GM12865 (cell line): ENCODE data around the gene TTLL5.

ENCODE experiments used
- DNase-seq: peaks from one replicate; pipeline ENCODE4 v3.0.0; 2010; ENCODE audit warnings: low read depth
- H3K4me3 ChIP-seq: 2 replicates; pipeline ENCODE4 v1.5.1; 2011; ENCODE audit warnings: mild to moderate bottlenecking, low read depth, low read length, control low read depth
- TF ChIP-seq, protein P1 (sequence below): IDR thresholded peaks from 2 replicates; pipeline ENCODE4 v1.5.1; 2011; ENCODE audit warnings: low read length, control low read depth, low read depth, inconsistent platforms; ENCODE audit not compliant: insufficient read depth; ENCODE audit errors: missing control alignments

Gene TTLL5

DNA sequence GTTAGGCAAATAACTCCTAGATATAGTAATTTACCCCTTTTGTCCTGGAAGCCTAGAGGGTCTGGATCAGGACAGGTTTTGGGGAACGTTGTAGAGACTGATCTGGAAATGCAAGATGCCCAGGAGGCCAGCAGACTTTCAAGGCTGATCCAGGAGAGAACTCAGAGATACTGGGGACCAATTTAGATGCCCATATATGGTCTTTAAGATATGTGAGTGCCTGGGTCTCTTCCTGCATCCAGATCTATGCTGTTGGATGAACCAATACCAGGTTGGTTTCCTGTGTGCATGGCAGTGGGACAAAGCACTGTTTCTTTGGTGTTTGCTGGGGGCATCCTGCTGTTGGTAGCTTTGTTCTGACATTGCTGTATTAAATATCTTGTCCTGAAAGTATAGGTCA lies 5.8 kb upstream of the TTLL5 start:
- TF ChIP-seq, protein P1, sequence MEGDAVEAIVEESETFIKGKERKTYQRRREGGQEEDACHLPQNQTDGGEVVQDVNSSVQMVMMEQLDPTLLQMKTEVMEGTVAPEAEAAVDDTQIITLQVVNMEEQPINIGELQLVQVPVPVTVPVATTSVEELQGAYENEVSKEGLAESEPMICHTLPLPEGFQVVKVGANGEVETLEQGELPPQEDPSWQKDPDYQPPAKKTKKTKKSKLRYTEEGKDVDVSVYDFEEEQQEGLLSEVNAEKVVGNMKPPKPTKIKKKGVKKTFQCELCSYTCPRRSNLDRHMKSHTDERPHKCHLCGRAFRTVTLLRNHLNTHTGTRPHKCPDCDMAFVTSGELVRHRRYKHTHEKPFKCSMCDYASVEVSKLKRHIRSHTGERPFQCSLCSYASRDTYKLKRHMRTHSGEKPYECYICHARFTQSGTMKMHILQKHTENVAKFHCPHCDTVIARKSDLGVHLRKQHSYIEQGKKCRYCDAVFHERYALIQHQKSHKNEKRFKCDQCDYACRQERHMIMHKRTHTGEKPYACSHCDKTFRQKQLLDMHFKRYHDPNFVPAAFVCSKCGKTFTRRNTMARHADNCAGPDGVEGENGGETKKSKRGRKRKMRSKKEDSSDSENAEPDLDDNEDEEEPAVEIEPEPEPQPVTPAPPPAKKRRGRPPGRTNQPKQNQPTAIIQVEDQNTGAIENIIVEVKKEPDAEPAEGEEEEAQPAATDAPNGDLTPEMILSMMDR: no peak
- DNase-seq: no peak
- H3K4me3 ChIP-seq: no peak overlapping the region

DNA sequence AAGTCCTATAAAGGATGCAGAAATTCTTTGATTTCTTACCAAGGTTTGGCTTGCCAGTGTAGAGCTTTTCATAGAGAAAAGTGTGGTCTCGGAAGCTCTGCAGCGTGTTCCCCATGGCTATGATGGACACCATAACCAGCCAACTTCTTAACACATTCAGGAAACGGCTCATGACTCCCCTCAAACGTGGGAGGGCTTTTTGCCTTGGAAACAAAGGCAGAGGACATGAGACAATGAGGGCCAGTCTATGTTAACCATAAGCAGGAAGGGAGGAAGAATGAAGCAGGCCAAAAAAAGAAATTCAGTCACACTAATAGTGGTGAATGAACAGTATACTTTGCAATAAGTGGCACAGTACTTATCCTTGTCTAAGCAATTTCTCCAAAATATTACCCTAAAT lies 3.7 kb upstream of the TTLL5 start:
- no peak for DNase-seq
- H3K4me3 ChIP-seq: no peak overlapping the region
- TF ChIP-seq, protein P1: no peak

DNA sequence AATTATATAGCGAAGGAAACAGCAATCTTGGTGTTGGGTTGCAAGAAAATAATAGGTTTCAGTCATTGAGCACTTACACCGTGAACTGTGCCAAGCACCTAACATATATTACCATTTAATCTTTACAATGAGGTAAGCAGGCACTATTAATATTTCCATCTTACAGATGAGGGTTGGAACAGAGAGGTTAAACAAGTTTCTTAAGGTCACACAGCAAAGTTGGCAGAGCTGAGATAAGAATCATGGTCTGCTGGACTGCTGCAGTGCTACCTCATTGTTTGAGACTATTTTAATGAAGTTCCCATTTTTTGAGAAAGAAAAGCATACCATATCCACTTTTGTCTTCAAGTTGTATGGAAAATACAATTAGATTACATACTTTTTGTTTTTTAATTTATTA lies 2.1 kb upstream of the TTLL5 start:
- no peak overlapping the region for H3K4me3 ChIP-seq
- DNase-seq: no peak
- TF ChIP-seq, protein P1: no peak

DNA sequence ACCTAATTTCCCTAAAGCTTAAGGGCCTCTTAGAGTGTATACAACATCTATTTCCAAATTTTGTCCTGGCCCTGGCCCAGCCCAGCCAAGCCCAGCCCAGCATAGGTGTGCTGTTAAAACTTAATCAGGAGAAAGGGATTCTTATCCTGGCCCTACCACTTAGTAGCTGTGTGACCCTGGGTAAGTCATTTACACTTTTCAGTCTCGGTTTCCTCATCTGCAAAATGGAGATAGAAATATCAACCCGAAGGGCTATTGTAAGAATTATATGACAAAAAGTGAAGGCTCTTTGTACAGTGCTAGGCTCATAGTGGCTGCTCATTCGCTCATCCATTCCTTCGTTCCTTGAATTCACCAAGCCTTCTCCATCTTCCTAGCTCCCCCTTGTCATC lies 812 bp upstream of the TTLL5 start:
- no peak for DNase-seq
- H3K4me3 ChIP-seq: peak overlapping the region; percentile 98
- TF ChIP-seq, protein P1: no peak

DNA sequence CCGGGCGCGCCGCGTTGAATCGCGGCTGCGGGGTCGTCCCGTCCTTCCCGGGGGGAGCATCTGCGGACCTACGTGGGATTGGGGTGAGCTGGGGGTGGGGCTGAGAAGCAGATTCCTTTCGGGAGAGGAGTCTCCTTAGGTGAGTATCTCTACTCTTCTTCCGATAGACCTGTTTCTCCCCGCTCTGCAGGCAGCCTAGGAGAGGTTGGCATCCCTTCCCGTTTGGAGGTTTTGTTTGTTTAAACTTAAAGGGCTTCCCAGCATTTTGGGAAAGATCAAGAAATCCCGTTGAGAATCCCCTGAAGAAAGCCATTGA lies 411 bp downstream of the TTLL5 start:
- TF ChIP-seq, protein P1: no peak
- DNase-seq: no peak
- peak overlapping the region; percentile 98 for H3K4me3 ChIP-seq

DNA sequence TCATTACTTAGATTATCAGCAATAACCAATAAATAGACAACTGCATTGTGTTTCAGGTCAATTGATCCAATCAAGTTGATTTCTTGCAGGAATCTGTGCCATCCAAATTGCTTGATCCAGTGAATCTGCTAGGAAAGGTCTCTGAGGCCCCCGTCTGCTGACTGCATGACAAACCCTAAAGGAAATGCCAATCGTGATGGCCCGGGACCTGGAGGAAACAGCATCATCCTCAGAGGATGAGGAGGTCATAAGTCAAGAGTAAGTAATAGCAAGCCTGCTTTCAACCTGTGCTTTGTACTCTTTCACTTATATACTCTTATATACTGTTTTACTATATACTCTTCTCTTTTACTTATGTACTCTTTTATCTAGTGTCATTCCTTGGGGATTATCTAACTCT lies 1.9 kb downstream of the TTLL5 start:
- TF ChIP-seq, protein P1: no peak
- DNase-seq: no peak
- no peak overlapping the region for H3K4me3 ChIP-seq

DNA sequence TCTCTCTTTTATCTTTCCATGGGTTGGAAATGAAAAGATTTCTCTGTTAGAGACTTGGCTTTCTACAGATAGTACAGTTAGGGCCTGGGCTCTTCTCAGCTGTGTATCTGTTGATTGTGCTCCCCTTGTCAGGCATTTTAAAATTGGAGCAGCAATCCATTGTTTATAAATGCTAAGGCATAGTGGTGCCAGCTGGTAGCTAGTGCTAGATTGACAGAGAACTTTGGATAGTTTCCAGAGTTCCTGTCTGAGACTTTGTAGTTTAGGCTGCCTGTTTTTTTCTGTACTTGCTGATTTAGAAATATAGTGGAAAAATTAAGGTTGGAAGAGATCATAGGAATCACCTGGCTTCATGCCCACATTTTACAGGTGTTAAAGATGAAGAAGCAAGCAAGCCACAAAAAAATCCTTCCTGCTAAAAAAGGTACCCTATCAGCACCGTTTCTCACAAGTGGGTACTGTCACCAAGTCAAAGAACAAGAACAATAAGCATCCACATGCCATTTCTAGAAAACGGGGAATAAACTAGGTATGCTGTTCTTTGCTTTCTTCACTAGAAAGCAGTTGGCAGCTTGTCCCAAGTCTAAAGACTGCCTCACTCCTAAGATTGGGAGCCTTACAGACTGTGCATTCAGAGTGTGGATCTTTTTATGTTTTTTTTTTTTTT lies 6.2 kb downstream of the TTLL5 start:
- DNase-seq: no peak
- TF ChIP-seq, protein P1: no peak
- no peak overlapping the region for H3K4me3 ChIP-seq
